ENCODE measurements around the gene TOR1B. TPM values are rescaled to one million over a fixed set of nuclear protein-coding genes. Genes with fewer than 3 reads are reported as not detected.

TOR1B gene
- total and polyA plus RNA-seq, 4 donors: 12.8 to 31.9 (median 17.8) TPM

DNA sequence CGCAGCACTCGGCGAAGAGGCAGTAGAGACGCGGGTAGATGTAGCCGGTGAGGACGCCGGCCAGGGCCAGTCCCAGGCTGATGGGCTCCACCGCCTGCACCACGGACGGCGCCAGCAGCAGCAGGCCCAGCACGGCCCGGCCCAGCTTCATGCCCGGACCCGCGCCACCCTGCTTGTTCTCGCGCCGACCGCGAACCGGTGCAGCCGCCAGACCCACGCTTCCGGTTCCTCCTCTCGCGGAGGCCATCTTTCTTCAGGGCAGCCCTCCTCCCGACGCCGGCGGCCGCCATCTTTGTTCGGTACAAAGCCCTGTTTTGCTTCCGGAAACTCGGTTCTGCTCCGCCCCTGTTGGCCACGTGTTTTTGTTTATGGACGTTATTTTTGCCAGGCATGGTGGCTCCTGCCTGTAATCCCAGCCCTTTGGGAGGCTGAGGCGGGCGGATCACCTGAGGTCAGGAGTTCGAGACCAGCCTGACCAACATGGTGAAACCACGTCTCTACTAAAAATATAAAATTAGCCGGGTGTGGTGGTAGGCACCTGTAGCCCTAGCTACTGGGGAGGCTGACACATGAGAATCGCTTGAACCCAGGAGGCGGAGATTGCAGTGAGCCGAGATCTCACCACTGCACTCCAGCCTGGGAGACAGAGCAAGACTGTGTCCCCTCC is 21.1 kb downstream of the TOR1B start, which contains the start of gene TOR1A:
TSS of gene TOR1A (minus strand) at position 202 of the 667 bp plus-strand sequence. CDS start at position 151, 51 bp downstream.
- Histone ChIP-seq H3K27ac (ENCODE audit: low read depth in 1 of 2, low read length in 2 of 2) (peak within 1 kb of the TSS in 1 of 2 donors; percentile 59), H3K4me1 (ENCODE audit: control insufficient read depth in 4 of 4, insufficient read depth in 4 of 4, low read length in 3 of 4) (peaks cover 0 to 11% (median 8%) of the 10 kb centered on the region in 4 donors), H3K9ac (ENCODE audit: low read depth in 1 of 2, low read length in 2 of 2) (peak within 1 kb of the TSS in 1 of 2 donors; percentile 42), H3K4me3 (ENCODE audit: low read depth in 1 of 3, low read length in 3 of 3) (peak within 1 kb of the TSS; percentile 30 to 92 (median 86)), H3K27me3 (ENCODE audit: control insufficient read depth in 4 of 4, insufficient read depth in 4 of 4, low read length in 3 of 4) (no peaks in the 10 kb centered on the region), H3K9me3 (ENCODE audit: control insufficient read depth in 4 of 4, low read length in 3 of 4) (no peaks in the 10 kb centered on the region), H3K36me3 (ENCODE audit: control insufficient read depth in 4 of 4, insufficient read depth in 3 of 4, low read depth in 1 of 4, low read length in 3 of 4) (peaks cover 11 to 32% (median 22%) of the 10 kb centered on the region in 4 donors)
- TF ChIP-seq, protein P1, sequence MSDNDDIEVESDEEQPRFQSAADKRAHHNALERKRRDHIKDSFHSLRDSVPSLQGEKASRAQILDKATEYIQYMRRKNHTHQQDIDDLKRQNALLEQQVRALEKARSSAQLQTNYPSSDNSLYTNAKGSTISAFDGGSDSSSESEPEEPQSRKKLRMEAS (IDR thresholded peaks at IDR 0.05): peak; percentile 88
- peak; percentile 78 for TF ChIP-seq ZBTB33 (IDR thresholded peaks at IDR 0.05)
- no peak for TF ChIP-seq FOXA2 (IDR thresholded peaks at IDR 0.05)
- TF ChIP-seq HNF4A (conservative IDR thresholded peaks at IDR 0.05): peak; percentile 19 to 20
- TF ChIP-seq GABPA (IDR thresholded peaks at IDR 0.05 in 1 of 2, conservative IDR thresholded peaks at IDR 0.05 in 1 of 2): peak; percentile 68 to 93
- no peak for TF ChIP-seq FOXA1 (IDR thresholded peaks at IDR 0.05)
- peak; percentile 100 for TF ChIP-seq YY1 (IDR thresholded peaks at IDR 0.05)
- peak; percentile 61 for TF ChIP-seq REST (IDR thresholded peaks at IDR 0.05)
- peak; percentile 36 for TF ChIP-seq ATF3 (IDR thresholded peaks at IDR 0.05)
- TF ChIP-seq, protein P2, sequence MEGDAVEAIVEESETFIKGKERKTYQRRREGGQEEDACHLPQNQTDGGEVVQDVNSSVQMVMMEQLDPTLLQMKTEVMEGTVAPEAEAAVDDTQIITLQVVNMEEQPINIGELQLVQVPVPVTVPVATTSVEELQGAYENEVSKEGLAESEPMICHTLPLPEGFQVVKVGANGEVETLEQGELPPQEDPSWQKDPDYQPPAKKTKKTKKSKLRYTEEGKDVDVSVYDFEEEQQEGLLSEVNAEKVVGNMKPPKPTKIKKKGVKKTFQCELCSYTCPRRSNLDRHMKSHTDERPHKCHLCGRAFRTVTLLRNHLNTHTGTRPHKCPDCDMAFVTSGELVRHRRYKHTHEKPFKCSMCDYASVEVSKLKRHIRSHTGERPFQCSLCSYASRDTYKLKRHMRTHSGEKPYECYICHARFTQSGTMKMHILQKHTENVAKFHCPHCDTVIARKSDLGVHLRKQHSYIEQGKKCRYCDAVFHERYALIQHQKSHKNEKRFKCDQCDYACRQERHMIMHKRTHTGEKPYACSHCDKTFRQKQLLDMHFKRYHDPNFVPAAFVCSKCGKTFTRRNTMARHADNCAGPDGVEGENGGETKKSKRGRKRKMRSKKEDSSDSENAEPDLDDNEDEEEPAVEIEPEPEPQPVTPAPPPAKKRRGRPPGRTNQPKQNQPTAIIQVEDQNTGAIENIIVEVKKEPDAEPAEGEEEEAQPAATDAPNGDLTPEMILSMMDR (IDR thresholded peaks at IDR 0.05; ENCODE audit: low read depth, low read length, missing input control): no peak
- TF ChIP-seq SP1 (IDR thresholded peaks at IDR 0.05): peak; percentile 54
- peak in 1 of 2 donors; percentile 45 for TF ChIP-seq RAD21 (IDR thresholded peaks at IDR 0.05)
- TF ChIP-seq RXRA (IDR thresholded peaks at IDR 0.05): peak; percentile 16 to 46
- DNase-seq (ENCODE audit: low spot score): peak; percentile 94
- WGBS: 4% methylated on average over 47 of the region's 47 CpGs

DNA sequence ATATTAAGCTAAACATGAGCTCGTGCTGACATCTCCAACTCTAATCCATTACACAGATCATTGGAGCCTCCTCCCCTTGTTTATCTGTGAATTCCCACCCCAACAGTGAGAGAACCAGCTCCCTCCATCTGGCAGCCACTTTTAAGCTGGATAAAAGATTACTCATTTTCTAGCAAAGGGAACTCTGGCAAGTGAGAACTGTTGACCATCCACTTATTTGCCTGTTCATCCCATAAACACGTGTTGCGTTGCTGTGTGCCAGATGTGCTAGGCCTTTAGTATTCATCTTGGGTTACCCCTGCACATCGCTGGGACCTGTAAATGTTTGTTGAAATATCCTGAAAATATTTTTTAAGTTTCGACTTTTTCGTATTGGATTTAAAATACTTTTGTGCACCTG is 23.4 kb downstream of the TOR1B start:
- WGBS: 82% methylated on average over 6 of the region's 6 CpGs
- no peak overlapping the region for H3K9ac ChIP-seq (ENCODE audit: low read depth in 1 of 2, low read length in 2 of 2)
- TF ChIP-seq RXRA (IDR thresholded peaks at IDR 0.05) (no peak), JUND (IDR thresholded peaks at IDR 0.05) (no peak), ZBTB33 (IDR thresholded peaks at IDR 0.05) (no peak), RAD21 (IDR thresholded peaks at IDR 0.05) (no peak), FOXA2 (IDR thresholded peaks at IDR 0.05) (no peak), HNF4A (conservative IDR thresholded peaks at IDR 0.05) (no peak), YY1 (IDR thresholded peaks at IDR 0.05) (no peak), HNF4G (IDR thresholded peaks at IDR 0.05) (no peak), NR2F2 (IDR thresholded peaks at IDR 0.05) (no peak), TAF1 (conservative IDR thresholded peaks at IDR 0.05) (no peak)
- TF ChIP-seq, protein P1 (IDR thresholded peaks at IDR 0.05): no peak
- TF ChIP-seq, protein P2 (IDR thresholded peaks at IDR 0.05; ENCODE audit: low read depth, low read length, missing input control): no peak

More for the DNA sequence above, 23.4 kb downstream of the TOR1B start:
- no peaks in the 10 kb centered on the region for H3K27me3 ChIP-seq (ENCODE audit: control insufficient read depth in 4 of 4, insufficient read depth in 4 of 4, low read length in 3 of 4)
- DNase-seq (ENCODE audit: low spot score): no peak
- H3K27ac ChIP-seq (ENCODE audit: low read depth in 1 of 2, low read length in 2 of 2): no peak overlapping the region
- no peak overlapping the region for H3K4me3 ChIP-seq (ENCODE audit: low read depth in 1 of 3, low read length in 3 of 3)
- H3K36me3 ChIP-seq (ENCODE audit: control insufficient read depth in 4 of 4, insufficient read depth in 3 of 4, low read depth in 1 of 4, low read length in 3 of 4): peaks cover 18 to 44% (median 36%) of the 10 kb centered on the region in 4 donors
- peaks cover 0 to 11% (median 8%) of the 10 kb centered on the region in 4 donors for H3K4me1 ChIP-seq (ENCODE audit: control insufficient read depth in 4 of 4, insufficient read depth in 4 of 4, low read length in 3 of 4)
- no peaks in the 10 kb centered on the region for H3K9me3 ChIP-seq (ENCODE audit: control insufficient read depth in 4 of 4, low read length in 3 of 4)

Data from liver (tissue), 9 donors.